Psoas muscle (tissue), 8 donors: Measurements from ENCODE around the gene CRY2. TPM values are rescaled to one million over a fixed set of nuclear protein-coding genes. Genes with fewer than 3 reads are reported as not detected.

ENCODE experiments used
- ATAC-seq, 4 donors: fragments of 200-7000 bp; cut with Tn5 transposase; one replicate each; pipeline ENCODE4 v1.9.1; 2020; ENCODE audit warnings: moderate library complexity in 3 of 4, mild to moderate bottlenecking in 2 of 4
- DNase-seq, 2 donors: peaks; one replicate each; pipeline ENCODE4 v3.0.0-alpha.2; 2020
- H3K27ac ChIP-seq: fragments of 200-600 bp; one replicate; pipeline ENCODE4 v1.8.0; 2022
- H3K27me3 ChIP-seq, 3 donors: fragments of 200-600 bp in 1 of 3; one replicate each; pipeline versions ENCODE4 v1.6.1 to v1.8.0; 2013 to 2022; ENCODE audit warnings: low read length in 2 of 3, mild to moderate bottlenecking in 2 of 3, moderate library complexity in 1 of 3; ENCODE audit not compliant: insufficient read depth in 3 of 3
- H3K36me3 ChIP-seq, 2 donors: fragments of 200-600 bp in 1 of 2; one replicate each; pipeline versions ENCODE4 v1.6.1 to v1.8.0; 2013 to 2022; ENCODE audit warnings: low read depth in 1 of 2, mild to moderate bottlenecking in 1 of 2, moderate library complexity in 1 of 2; ENCODE audit not compliant: insufficient read depth in 1 of 2
- H3K4me1 ChIP-seq: fragments of 200-600 bp; one replicate; pipeline ENCODE4 v1.8.0; 2022
- H3K4me3 ChIP-seq: fragments of 200-600 bp; one replicate; pipeline ENCODE4 v1.8.0; 2022; ENCODE audit warnings: mild to moderate bottlenecking
- H3K9me3 ChIP-seq: fragments of 200-600 bp; one replicate; pipeline ENCODE4 v1.8.0; 2022
- CTCF ChIP-seq: fragments of 200-600 bp; IDR thresholded peaks from one replicate; pipeline ENCODE4 v1.8.0; 2022; ENCODE audit warnings: antibody characterized with exemption
- WGBS, 3 donors: extraction: QIAGEN DNeasy Blood & Tissue Kit; methylation state at CpG; one replicate each; pipeline versions ENCODE4 v1.1.6 to v1.1.7; 2013; 5-methylcytosine and 5-hydroxymethylcytosine counted together
- intact Hi-C, 2 donors: fragments of 100-400 bp; cut with DNase I; formaldehyde crosslinking; loops; one replicate each; pipeline versions ENCODE4 v1.11.0 to v1.14.2; 2022
- polyA plus RNA-seq, 3 donors: library from polyadenylated mRNA; stranded (reverse); fragments of 200-250 nt; gene quantifications; one replicate each; pipeline ENCODE4 v1.2.3, GENCODE V29; 2013
- total RNA-seq, 4 donors: library from RNA; stranded (reverse); fragmentation: NEBNext Ultra II Directional in 2 of 4; extraction: Animal tissue kit (Norgen Biotek cat#: 25700) in 2 of 4; gene quantifications; one replicate each; pipeline versions ENCODE4 v1.2.1 to v1.2.4, GENCODE V29; 2021 to 2023
- donor health status: healthy with polysubstance abuse.
- donor health status: DM: no; HTN: no; CAD: no; lungs with moderate emphysema.
- donor health status: Bipolar disorder and iron deficiency.
- donor health status: healthy.
- donor health status: DM: yes; HTN: yes; CAD: no.
- donor health status: DM: no; HTN: no; CAD: no.
- donor health status: DM: no; HTN: no; CAD: no.
- donor health status: DM: yes; HTN: yes; CAD: no.

Gene CRY2
- total and polyA plus RNA-seq, 7 donors = 15.4 to 64.5 (median 30.7) TPM

GRCh38 chr11:45886816-45887520 lies 39.7 kb downstream of the CRY2 start:
- H3K9me3 ChIP-seq = no peaks in the 10 kb centered on the region
- no peak overlapping the region for H3K4me3 ChIP-seq
- H3K27me3 ChIP-seq = no peaks in the 10 kb centered on the region
- intact Hi-C loops = no loop called here
- no peak for DNase-seq
- peaks cover 0 to 7% of the 10 kb centered on the region in 2 donors for H3K36me3 ChIP-seq
- ATAC-seq = no peak
- no peak overlapping the region for H3K27ac ChIP-seq
- H3K4me1 ChIP-seq = peaks cover 4% of the 10 kb centered on the region
- WGBS, 3 donors = 74 to 87% (median 84%) methylated on average over 4 of the region's 4 CpGs
- no peak for TF ChIP-seq CTCF

- Histone ChIP-seq H3K4me3 (no peak overlapping the region), H3K27ac (no peak overlapping the region), H3K4me1 (peaks cover 4% of the 10 kb centered on the region), H3K9me3 (no peaks in the 10 kb centered on the region), H3K27me3 (no peaks in the 10 kb centered on the region), H3K36me3 (peaks cover 0 to under 1% of the 10 kb centered on the region in 2 donors)
- 79 to 90% (median 82%) methylated on average over 6 to 10 of the region's 10 CpGs for WGBS, 3 donors
- TF ChIP-seq CTCF = no peak
- DNase-seq (no peak), ATAC-seq (no peak)
- intact Hi-C loops = no loop called here
Observed at GRCh38 chr11:45887587-45887986, 40.3 kb downstream of the CRY2 start.

GRCh38 chr11:45889555-45889954 lies 42.3 kb downstream of the CRY2 start:
- Histone ChIP-seq H3K4me1 (peaks cover 4% of the 10 kb centered on the region), H3K27ac (no peak overlapping the region), H3K4me3 (no peak overlapping the region), H3K27me3 (no peaks in the 10 kb centered on the region), H3K36me3 (no peaks in the 10 kb centered on the region), H3K9me3 (no peaks in the 10 kb centered on the region)
- no peak for ATAC-seq
- intact Hi-C loops = no loop called here
- TF ChIP-seq CTCF = no peak
- 78 to 85% (median 82%) methylated on average over 8 of the region's 8 CpGs for WGBS, 3 donors
- peak in 1 of 2 donors; percentile 26 for DNase-seq

- WGBS, 3 donors = 86 to 88% (median 86%) methylated on average over 9 of the region's 9 CpGs
- Histone ChIP-seq H3K36me3 (no peaks in the 10 kb centered on the region), H3K9me3 (no peaks in the 10 kb centered on the region), H3K4me3 (no peak overlapping the region), H3K27ac (no peak overlapping the region), H3K27me3 (no peaks in the 10 kb centered on the region), H3K4me1 (peaks cover 4% of the 10 kb centered on the region)
- DNase-seq = peak in 1 of 2 donors; percentile 28
- TF ChIP-seq CTCF = no peak
- intact Hi-C loops = no loop called here
- ATAC-seq = no peak
Observed at GRCh38 chr11:45889966-45890365, 42.7 kb downstream of the CRY2 start.
